ENCODE measurements around the gene MAN1A1.

MAN1A1 gene

DNA sequence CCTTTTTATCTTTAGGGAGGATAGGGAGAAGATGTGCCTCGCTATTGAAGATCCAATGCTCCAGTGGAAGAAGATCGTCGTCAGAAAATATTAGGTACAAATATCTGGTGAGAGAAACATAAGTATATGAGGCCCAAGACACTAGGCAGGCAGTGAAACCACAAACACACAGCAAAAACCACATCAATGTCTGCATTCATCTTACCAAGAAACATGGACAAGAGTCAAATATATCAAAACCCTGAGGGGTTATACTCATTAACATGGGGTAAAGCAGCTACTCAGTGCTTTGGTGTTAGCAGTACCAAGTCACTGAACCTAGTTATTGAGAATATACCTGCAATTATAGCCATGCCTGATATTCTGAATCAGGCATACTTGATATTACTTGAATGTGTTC is 169.7 kb downstream of the MAN1A1 start:
- H3K4me3 ChIP-seq (ENCODE audit: low read length) = no peak overlapping the region
- TF ChIP-seq, protein P1, sequence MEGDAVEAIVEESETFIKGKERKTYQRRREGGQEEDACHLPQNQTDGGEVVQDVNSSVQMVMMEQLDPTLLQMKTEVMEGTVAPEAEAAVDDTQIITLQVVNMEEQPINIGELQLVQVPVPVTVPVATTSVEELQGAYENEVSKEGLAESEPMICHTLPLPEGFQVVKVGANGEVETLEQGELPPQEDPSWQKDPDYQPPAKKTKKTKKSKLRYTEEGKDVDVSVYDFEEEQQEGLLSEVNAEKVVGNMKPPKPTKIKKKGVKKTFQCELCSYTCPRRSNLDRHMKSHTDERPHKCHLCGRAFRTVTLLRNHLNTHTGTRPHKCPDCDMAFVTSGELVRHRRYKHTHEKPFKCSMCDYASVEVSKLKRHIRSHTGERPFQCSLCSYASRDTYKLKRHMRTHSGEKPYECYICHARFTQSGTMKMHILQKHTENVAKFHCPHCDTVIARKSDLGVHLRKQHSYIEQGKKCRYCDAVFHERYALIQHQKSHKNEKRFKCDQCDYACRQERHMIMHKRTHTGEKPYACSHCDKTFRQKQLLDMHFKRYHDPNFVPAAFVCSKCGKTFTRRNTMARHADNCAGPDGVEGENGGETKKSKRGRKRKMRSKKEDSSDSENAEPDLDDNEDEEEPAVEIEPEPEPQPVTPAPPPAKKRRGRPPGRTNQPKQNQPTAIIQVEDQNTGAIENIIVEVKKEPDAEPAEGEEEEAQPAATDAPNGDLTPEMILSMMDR (IDR thresholded peaks at IDR 0.05; ENCODE audit: insufficient read depth, low read depth, low read length, missing control alignments) = no peak
- no peak for DNase-seq (ENCODE audit: low read depth)

GRCh38 chr6:119179062-119179461 is 170.5 kb downstream of the MAN1A1 start:
- no peak overlapping the region for H3K4me3 ChIP-seq (ENCODE audit: low read length)
- TF ChIP-seq, protein P1 (IDR thresholded peaks at IDR 0.05; ENCODE audit: insufficient read depth, low read depth, low read length, missing control alignments) = no peak
- DNase-seq (ENCODE audit: low read depth) = no peak

GRCh38 chr6:119176445-119176844 is 173.1 kb downstream of the MAN1A1 start:
- TF ChIP-seq, protein P1 (IDR thresholded peaks at IDR 0.05; ENCODE audit: insufficient read depth, low read depth, low read length, missing control alignments) = no peak
- no peak overlapping the region for H3K4me3 ChIP-seq (ENCODE audit: low read length)

DNA sequence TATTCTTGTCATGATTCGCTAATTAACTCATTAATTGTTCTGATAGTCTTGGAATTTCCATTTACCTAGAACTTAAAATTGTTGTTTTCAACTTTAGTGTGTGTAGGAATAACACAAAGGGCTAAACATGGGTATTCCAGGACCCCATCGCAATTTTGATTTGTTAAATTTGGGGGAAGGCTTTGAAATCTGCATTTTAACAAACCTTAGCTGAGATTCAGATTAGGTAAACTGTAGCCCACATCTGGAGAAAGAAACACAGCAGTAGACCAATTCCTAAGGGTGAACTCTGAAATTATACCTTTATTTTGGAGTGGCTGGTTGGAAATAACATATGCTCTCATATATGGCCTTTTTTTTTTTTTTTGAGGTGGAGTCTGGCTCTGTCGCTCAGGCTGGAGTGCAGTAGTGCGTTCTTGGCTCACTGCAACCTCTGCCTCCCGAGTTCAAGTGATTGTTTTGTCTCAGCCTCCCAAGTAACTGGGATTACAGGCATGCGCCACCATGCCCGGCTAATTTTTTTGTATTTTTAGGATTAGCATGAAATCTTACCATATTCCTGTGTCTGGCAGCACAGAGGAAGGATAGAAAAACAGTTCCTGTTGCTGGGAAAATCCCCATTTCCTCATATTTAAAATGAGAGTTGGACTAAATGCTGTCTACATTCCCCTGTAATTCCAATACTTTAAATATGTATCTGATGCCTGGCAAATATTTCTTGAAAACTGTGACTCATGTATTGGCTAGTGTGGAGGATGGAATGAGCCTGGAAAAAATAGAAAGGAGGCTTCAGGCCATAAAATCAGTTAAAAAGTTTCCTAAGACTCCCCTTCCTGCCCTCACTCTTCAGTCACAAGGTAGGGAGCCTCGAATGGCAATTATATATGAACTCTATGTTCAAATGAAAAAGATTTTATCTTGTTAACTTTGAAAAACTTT is 174.4 kb downstream of the MAN1A1 start:
- no peak for DNase-seq (ENCODE audit: low read depth)
- TF ChIP-seq, protein P1 (IDR thresholded peaks at IDR 0.05; ENCODE audit: insufficient read depth, low read depth, low read length, missing control alignments) = no peak
- no peak overlapping the region for H3K4me3 ChIP-seq (ENCODE audit: low read length)

More at GRCh38 chr6:119176445-119176844, 173.1 kb downstream of the MAN1A1 start:
- DNase-seq (ENCODE audit: low read depth) = no peak

DNA sequence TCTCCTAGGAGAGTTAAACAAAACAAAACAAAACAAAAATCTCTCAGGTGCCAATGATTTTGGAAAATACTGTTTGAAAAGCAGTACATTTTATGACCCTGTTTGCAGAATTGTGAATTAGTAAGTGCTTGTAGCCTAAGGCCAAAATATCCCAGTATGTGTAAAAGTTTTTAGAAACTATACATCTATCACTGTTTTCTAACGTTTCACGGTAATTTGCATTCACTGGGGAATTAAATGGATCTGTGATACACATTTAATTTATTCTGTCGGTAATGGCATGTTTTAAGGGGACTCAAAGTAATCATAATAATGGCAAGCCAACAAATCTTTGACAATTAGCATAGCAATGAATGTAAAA is 175.5 kb downstream of the MAN1A1 start:
- no peak overlapping the region for H3K4me3 ChIP-seq (ENCODE audit: low read length)
- DNase-seq (ENCODE audit: low read depth) = no peak
- TF ChIP-seq, protein P1 (IDR thresholded peaks at IDR 0.05; ENCODE audit: insufficient read depth, low read depth, low read length, missing control alignments) = no peak

DNA sequence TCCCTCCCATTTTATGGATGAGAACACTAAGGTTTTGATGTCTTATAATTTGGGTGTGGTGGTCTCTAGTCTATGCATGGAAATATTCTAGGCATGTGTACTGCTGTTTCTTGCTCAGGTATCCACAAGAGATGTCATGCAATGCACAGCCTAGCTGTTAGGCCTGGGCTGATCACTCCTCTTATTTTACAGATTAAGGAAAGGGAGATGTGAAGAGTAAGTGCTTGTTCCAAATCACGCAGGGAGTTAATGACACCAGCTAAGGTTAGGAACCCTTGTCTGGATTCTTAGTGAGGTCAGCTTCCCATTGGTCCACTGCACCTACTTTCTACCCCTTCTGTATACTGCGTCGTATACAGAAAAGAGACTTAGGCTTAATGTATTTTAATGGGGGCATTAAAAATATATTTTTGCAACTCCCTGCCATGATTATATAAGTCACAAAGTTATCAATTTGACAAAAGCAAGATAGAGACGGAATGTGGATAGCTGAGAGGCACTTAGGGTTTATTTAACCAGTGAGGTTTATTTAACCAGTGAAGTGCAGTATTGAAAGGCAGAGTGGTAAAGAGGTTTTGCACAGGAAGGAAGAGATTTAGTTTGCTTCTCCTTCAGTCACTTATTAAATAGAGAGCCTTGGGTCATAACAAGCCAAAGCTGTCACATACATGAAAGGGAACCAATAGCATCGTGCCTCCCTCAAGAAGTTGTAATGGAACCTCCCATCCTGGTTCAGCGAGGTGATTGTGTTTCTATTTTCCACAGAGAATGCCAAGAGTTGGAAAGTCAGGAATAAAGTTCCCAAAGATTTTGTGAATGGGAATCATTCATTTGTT is 176.1 kb downstream of the MAN1A1 start:
- no peak for DNase-seq (ENCODE audit: low read depth)
- TF ChIP-seq, protein P1 (IDR thresholded peaks at IDR 0.05; ENCODE audit: insufficient read depth, low read depth, low read length, missing control alignments) = no peak
- H3K4me3 ChIP-seq (ENCODE audit: low read length) = no peak overlapping the region
